GM10248 (cell line): ENCODE results near the gene IRAK4.

Experiments
- CTCF ChIA-PET: fragments of 300-600 bp; sonication (Branson Sonifier 250); formaldehyde crosslinking; extraction: SDS; loops from one replicate; lab custom pipeline; 2021; ENCODE audit warnings: antibody characterized with exemption; lab: Yijun Ruan, JAX
- POLR2A ChIA-PET: fragments of 350-650 bp; sonication (Branson Sonifier 250); formaldehyde crosslinking; extraction: SDS; loops from one replicate; lab custom pipeline; 2020; ENCODE audit warnings: antibody characterized with exemption; lab: Yijun Ruan, JAX
- DNase-seq: peaks from one replicate; pipeline ENCODE4 v3.0.0; 2012; ENCODE audit errors: extremely low spot score
- CTCF ChIP-seq: IDR thresholded peaks from 2 replicates; pipeline ENCODE4 v1.5.1; 2012; ENCODE audit warnings: mild to moderate bottlenecking, low read depth; ENCODE audit errors: extremely low read depth, missing control alignments, control extremely low read depth

IRAK4 gene

GRCh38 chr12:43824207-43824775 lies 65.5 kb downstream of the IRAK4 start:
- DNase-seq = no peak
- TF ChIP-seq CTCF = no peak
- ChIA-PET CTCF (interaction anchor here (0.7 to 1.3 kb wide), 4 partner anchors 9 to 32 kb away, joined by 3 read pairs; no protein-coding TSS in a partner anchor), POLR2A (no interaction called here)

- DNase-seq = no peak
- ChIA-PET CTCF (interaction anchor here (0.8 to 2.4 kb wide), 7 partner anchors 9 to 67 kb away, joined by 3 to 13 read pairs (median 4); partner anchors contain the start of gene TWF1), POLR2A (no interaction called here)
- no peak for TF ChIP-seq CTCF
Observed at GRCh38 chr12:43826681-43827080, 67.9 kb downstream of the IRAK4 start.

- CTCF ChIA-PET = interaction anchor here (1.1 to 2.4 kb wide), 4 partner anchors 9 to 21 kb away, joined by 3 to 13 read pairs (median 4); partner anchors contain the start of gene TWF1
- no peak for DNase-seq
- no peak for TF ChIP-seq CTCF
- POLR2A ChIA-PET = no interaction called here
Observed at GRCh38 chr12:43827093-43827492, 68.3 kb downstream of the IRAK4 start.

- TF ChIP-seq CTCF = no peak
- POLR2A ChIA-PET = no interaction called here
- no peak for DNase-seq
- CTCF ChIA-PET = interaction anchor here (1.0 to 2.5 kb wide), 6 partner anchors 13 to 55 kb away, joined by 3 to 7 read pairs (median 4); partner anchors contain the start of gene TWF1
Observed at GRCh38 chr12:43832463-43833168, 73.9 kb downstream of the IRAK4 start.

- TF ChIP-seq CTCF = no peak
- no peak for DNase-seq
- ChIA-PET POLR2A (interaction anchor here (0.6 to 0.8 kb wide), 2 partner anchors 21 to 26 kb away, joined by 3 to 4 read pairs; no protein-coding TSS in a partner anchor), CTCF (interaction anchor here (0.7 to 1.2 kb wide), 5 partner anchors 10 to 75 kb away, joined by 3 to 4 read pairs (median 3); no protein-coding TSS in a partner anchor)
Observed at GRCh38 chr12:43835264-43835655, 76.5 kb downstream of the IRAK4 start.

- CTCF ChIA-PET = interaction anchor here (0.7 to 1.4 kb wide), 6 partner anchors 10 to 76 kb away, joined by 3 to 4 read pairs (median 3); no protein-coding TSS in a partner anchor
- POLR2A ChIA-PET = interaction anchor here (0.6 to 0.8 kb wide), 2 partner anchors 22 to 27 kb away, joined by 3 to 4 read pairs; no protein-coding TSS in a partner anchor
- TF ChIP-seq CTCF = no peak
- peak; percentile 77 for DNase-seq
Observed at GRCh38 chr12:43835656-43836474, 77.1 kb downstream of the IRAK4 start, which contains the start of gene TMEM117. TMEM117 (plus strand) TSS chr12:43836081.
